Thyroid gland (tissue), 4 donors: ENCODE results near the gene GP9.

ENCODE experiments used
- POLR2A ChIP-seq, 2 donors: fragments of 450-650 bp; IDR thresholded peaks; one replicate each; pipeline ENCODE4 v1.6.1; 2017; ENCODE audit warnings: antibody characterized with exemption in 2 of 2, mild to moderate bottlenecking in 2 of 2, moderate library complexity in 1 of 2
- TF ChIP-seq, protein P1 (sequence below), 6 experiments: fragments of 200-600 bp in 3 of 6; fragments of 450-650 bp in 3 of 6; sonication (generic) in 3 of 6; IDR thresholded peaks; one replicate each; pipeline ENCODE4 v1.5.1; 2016 to 2019; ENCODE audit warnings: antibody characterized with exemption in 6 of 6, mild to moderate bottlenecking in 2 of 6, inconsistent platforms in 1 of 6, moderate library complexity in 1 of 6

DNA sequence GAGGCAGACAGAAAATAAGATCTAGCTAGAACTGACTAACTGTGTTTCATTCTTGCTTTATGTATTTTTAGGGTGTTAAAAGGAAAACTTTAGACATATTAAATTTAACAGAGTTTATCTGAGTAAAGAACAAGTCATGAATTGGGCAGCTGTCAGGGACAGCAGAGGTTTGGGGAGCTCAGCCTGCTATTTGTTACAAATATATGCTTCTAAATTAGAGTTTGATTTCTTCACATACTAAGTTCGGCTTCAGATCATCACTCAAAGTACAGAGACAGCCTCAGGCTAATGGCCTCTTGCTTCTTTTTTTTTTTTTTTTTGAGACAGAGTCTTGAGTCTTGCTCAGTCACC, 37.6 kb upstream of the GP9 start:
- TF ChIP-seq, protein P1, sequence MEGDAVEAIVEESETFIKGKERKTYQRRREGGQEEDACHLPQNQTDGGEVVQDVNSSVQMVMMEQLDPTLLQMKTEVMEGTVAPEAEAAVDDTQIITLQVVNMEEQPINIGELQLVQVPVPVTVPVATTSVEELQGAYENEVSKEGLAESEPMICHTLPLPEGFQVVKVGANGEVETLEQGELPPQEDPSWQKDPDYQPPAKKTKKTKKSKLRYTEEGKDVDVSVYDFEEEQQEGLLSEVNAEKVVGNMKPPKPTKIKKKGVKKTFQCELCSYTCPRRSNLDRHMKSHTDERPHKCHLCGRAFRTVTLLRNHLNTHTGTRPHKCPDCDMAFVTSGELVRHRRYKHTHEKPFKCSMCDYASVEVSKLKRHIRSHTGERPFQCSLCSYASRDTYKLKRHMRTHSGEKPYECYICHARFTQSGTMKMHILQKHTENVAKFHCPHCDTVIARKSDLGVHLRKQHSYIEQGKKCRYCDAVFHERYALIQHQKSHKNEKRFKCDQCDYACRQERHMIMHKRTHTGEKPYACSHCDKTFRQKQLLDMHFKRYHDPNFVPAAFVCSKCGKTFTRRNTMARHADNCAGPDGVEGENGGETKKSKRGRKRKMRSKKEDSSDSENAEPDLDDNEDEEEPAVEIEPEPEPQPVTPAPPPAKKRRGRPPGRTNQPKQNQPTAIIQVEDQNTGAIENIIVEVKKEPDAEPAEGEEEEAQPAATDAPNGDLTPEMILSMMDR (IDR thresholded peaks at IDR 0.05): no peak
- no peak for TF ChIP-seq POLR2A (IDR thresholded peaks at IDR 0.05)
